PC-9 (cell line): ENCODE results near the gene GRID2IP.

ENCODE experiments used
- CTCF ChIP-seq: fragments of 200-600 bp; sonication (generic); conservative IDR thresholded peaks from 2 replicates; pipeline ENCODE4 v1.6.1; 2017; ENCODE audit warnings: mixed run types, antibody characterized with exemption, mild to moderate bottlenecking, moderate library complexity
- EZH2 ChIP-seq: fragments of 200-600 bp; sonication (generic); IDR thresholded peaks from 2 replicates; pipeline ENCODE4 v1.8.0; 2017; ENCODE audit warnings: antibody characterized with exemption, low read depth

GRCh38 chr7:6562106-6562505, 10.8 kb upstream of the GRID2IP start:
- TF ChIP-seq CTCF (0 out of 2 replicates have a peak, but pooled peaks have one; percentile 45), EZH2 (no peak)
